Ovary (tissue), 9 donors: Measurements from ENCODE around the gene NUDT7. TPM values are rescaled to one million over a fixed set of nuclear protein-coding genes. Genes with fewer than 3 reads are reported as not detected.

Experiments used
- DNase-seq, 5 donors: peaks; one replicate each; pipeline ENCODE4 v3.0.0-alpha.2; 2019 to 2020
- H3K27ac ChIP-seq, 2 donors: fragments of 200-600 bp; one replicate each; pipeline versions ENCODE4 v1.5.1 to v1.8.0; 2019 to 2022
- H3K27me3 ChIP-seq: fragments of 200-600 bp; one replicate; pipeline ENCODE4 v1.8.0; 2022
- H3K36me3 ChIP-seq: fragments of 200-600 bp; sonication (generic); one replicate; pipeline ENCODE4 v1.5.1; 2019
- H3K4me1 ChIP-seq: one replicate; pipeline ENCODE4 v1.8.1; 2013; ENCODE audit warnings: mild to moderate bottlenecking, moderate library complexity; ENCODE audit not compliant: insufficient read depth
- H3K4me3 ChIP-seq: fragments of 200-600 bp; sonication (generic); one replicate; pipeline ENCODE4 v1.5.1; 2017
- H3K9me3 ChIP-seq, 2 donors: fragments of 200-600 bp in 1 of 2; sonication (generic) in 1 of 2; one replicate each; pipeline versions ENCODE4 v1.5.1 to v1.8.1; 2013 to 2019; ENCODE audit warnings: mild to moderate bottlenecking in 1 of 2, moderate library complexity in 1 of 2
- CTCF ChIP-seq, 3 donors: fragments of 450-650 bp in 2 of 3; fragments of 200-600 bp in 1 of 3; IDR thresholded peaks; one replicate each; pipeline versions ENCODE4 v1.5.1 to v1.8.0; 2016 to 2022; ENCODE audit warnings: antibody characterized with exemption in 3 of 3, mild to moderate bottlenecking in 1 of 3
- EP300 ChIP-seq: sonication (generic); formaldehyde crosslinking; IDR thresholded peaks from one replicate; pipeline ENCODE4 v1.6.1; 2017; ENCODE audit warnings: antibody characterized with exemption
- POLR2A ChIP-seq: fragments of 450-650 bp; IDR thresholded peaks from one replicate; pipeline ENCODE4 v1.6.1; 2017; ENCODE audit warnings: antibody characterized with exemption, mild to moderate bottlenecking, moderate library complexity
- WGBS, 3 donors: extraction: QIAGEN DNeasy Blood & Tissue Kit in 1 of 3; methylation state at CpG; one replicate each; pipeline versions ENCODE4 v1.1.5 to v1.1.7; 2013 to 2017; 5-methylcytosine and 5-hydroxymethylcytosine counted together
- intact Hi-C, 4 donors: fragments of 100-400 bp; cut with DNase I; formaldehyde crosslinking; loops; one replicate each; pipeline versions ENCODE4 v1.11.0 to v1.15.1; 2022 to 2023
- polyA plus RNA-seq, 2 donors: library from polyadenylated mRNA; stranded (reverse); fragments of 200-250 nt in 1 of 2; fragments of 350-450 nt in 1 of 2; fragmentation: Illumina TruSeq in 1 of 2; extraction: RNeasy Lipid Tissue Mini Kit (QIAGEN cat#74804) in 1 of 2; gene quantifications; one replicate each; pipeline ENCODE4 v1.2.3, GENCODE V29; 2013 to 2014
- total RNA-seq, 7 donors: library from RNA; depleted of rRNA in 2 of 7; stranded (reverse); fragments of >200 nt in 2 of 7; fragmentation: NEBNext Ultra II Directional in 3 of 7; extraction: Animal tissue kit (Norgen Biotek cat#: 25700) in 3 of 7; gene quantifications; one replicate each; pipeline versions ENCODE4 v1.1.0 to v1.2.4, GENCODE V29; 2016 to 2023
- donor health status: DM: no; HTN: no; CAD: no; lungs with moderate emphysema.
- donor health status: DM: no; HTN: no; CAD: no.
- donor health status: Bipolar disorder and iron deficiency.
- donor health status: DM: yes; HTN: yes; CAD: no.
- donor health status: DM: no; HTN: no; CAD: no.
- donor health status: DM: yes; HTN: yes; CAD: no.

Gene NUDT7
- total and polyA plus RNA-seq, 9 donors = 4.9 to 12.3 (median 5.8) TPM

DNA sequence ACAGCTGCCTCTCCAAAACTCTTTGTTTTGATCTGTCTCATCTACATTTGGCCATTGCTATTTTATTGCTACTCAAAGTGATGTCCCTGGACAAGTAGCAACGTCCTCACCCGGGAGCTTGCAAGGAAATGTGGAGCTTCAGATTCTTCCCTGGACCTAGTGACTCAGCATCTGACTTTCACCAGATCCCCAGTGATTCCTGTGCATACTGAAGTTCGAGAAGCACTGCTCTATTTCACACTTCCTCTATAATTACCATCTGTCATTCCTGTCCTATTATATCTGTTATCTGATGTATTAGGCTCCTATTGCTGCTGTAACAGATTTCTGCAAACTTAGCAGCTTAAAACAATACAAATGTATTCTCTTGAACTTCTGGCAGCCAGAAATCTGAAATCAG lies 37.5 kb downstream of the NUDT7 start:
- Histone ChIP-seq H3K4me1 (peaks cover 9% of the 10 kb centered on the region), H3K27me3 (no peaks in the 10 kb centered on the region), H3K4me3 (no peak overlapping the region), H3K36me3 (no peaks in the 10 kb centered on the region), H3K9me3 (no peaks in the 10 kb centered on the region), H3K27ac (no peak overlapping the region)
- DNase-seq = no peak
- no peak for TF ChIP-seq EP300
- no peak for TF ChIP-seq CTCF (IDR thresholded peaks at IDR 0.05)
- TF ChIP-seq POLR2A = no peak
- 45 to 58% (median 58%) methylated on average over 3 of the region's 3 CpGs for WGBS, 3 donors
- intact Hi-C loops = loop anchor here in 1 of 4 donors (10.0 kb wide), 1 partner anchor 1215 kb away; no protein-coding TSS in a partner anchor

- H3K36me3 ChIP-seq = no peaks in the 10 kb centered on the region
- intact Hi-C loops = loop anchor here in 1 of 4 donors (10.0 kb wide), 1 partner anchor 1214 kb away; no protein-coding TSS in a partner anchor
- H3K27ac ChIP-seq = no peak overlapping the region
- WGBS, 3 donors = 40 to 72% (median 51%) methylated on average over 1 of the region's 1 CpG
- TF ChIP-seq POLR2A = no peak
- no peaks in the 10 kb centered on the region for H3K27me3 ChIP-seq
- peaks cover 9% of the 10 kb centered on the region for H3K4me1 ChIP-seq
- no peaks in the 10 kb centered on the region for H3K9me3 ChIP-seq
- DNase-seq = no peak
- H3K4me3 ChIP-seq = no peak overlapping the region
These were observed 38.5 kb downstream of the NUDT7 start for GRCh38 chr16:77760800-77761199.

DNA sequence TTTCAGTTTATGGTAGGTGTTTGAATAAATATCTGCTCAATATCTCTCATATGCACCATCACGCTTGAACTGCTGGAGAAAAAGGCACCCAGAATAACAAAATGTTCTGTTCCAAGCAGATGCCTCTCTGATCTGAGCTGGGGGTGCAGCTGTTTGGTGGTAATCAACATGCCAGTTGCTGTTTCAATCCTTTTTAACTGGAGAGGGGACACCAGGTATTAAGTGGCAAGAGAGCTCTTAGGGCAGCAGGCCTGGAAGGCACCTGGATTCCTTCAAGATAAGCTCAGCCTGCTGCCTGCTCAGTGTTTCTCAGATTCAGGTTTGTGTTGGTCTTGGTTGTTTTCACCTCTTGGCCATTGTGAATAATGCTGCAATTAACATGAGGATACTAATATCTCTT lies 38.9 kb downstream of the NUDT7 start:
- Histone ChIP-seq H3K4me1 (peaks cover 9% of the 10 kb centered on the region), H3K27me3 (no peaks in the 10 kb centered on the region), H3K36me3 (no peaks in the 10 kb centered on the region), H3K27ac (no peak overlapping the region), H3K4me3 (no peak overlapping the region), H3K9me3 (no peaks in the 10 kb centered on the region)
- DNase-seq = no peak
- WGBS, 3 donors = 45 to 48% (median 46%) methylated on average over 1 of the region's 1 CpG
- TF ChIP-seq CTCF (IDR thresholded peaks at IDR 0.05) (no peak), EP300 (no peak), POLR2A (no peak)
- intact Hi-C loops = loop anchor here in 1 of 4 donors (10.0 kb wide), 1 partner anchor 1214 kb away; no protein-coding TSS in a partner anchor

- intact Hi-C loops = loop anchor here in 1 of 4 donors (10.0 kb wide), 1 partner anchor 1213 kb away; no protein-coding TSS in a partner anchor
- no peaks in the 10 kb centered on the region for H3K9me3 ChIP-seq
- no peak overlapping the region for H3K27ac ChIP-seq
- WGBS, 3 donors = 7 to 17% (median 9%) methylated on average over 2 of the region's 2 CpGs
- no peaks in the 10 kb centered on the region for H3K36me3 ChIP-seq
- H3K27me3 ChIP-seq = no peaks in the 10 kb centered on the region
- DNase-seq = no peak
- peaks cover 9% of the 10 kb centered on the region for H3K4me1 ChIP-seq
- no peak overlapping the region for H3K4me3 ChIP-seq
- TF ChIP-seq EP300 (no peak), POLR2A (no peak), CTCF (IDR thresholded peaks at IDR 0.05) (no peak)
These were observed 39.9 kb downstream of the NUDT7 start for GRCh38 chr16:77762262-77762661.

GRCh38 chr16:77763994-77764393 lies 41.7 kb downstream of the NUDT7 start:
- intact Hi-C loops = loop anchor here in 1 of 4 donors (10.0 kb wide), 1 partner anchor 1211 kb away; no protein-coding TSS in a partner anchor

More at GRCh38 chr16:77763994-77764393, 41.7 kb downstream of the NUDT7 start:
- Histone ChIP-seq H3K4me1 (peaks cover 9% of the 10 kb centered on the region), H3K27me3 (no peaks in the 10 kb centered on the region), H3K36me3 (no peaks in the 10 kb centered on the region), H3K4me3 (no peak overlapping the region), H3K27ac (no peak overlapping the region), H3K9me3 (no peaks in the 10 kb centered on the region)
- 91 to 93% (median 93%) methylated on average over 1 of the region's 1 CpG for WGBS, 3 donors
- TF ChIP-seq CTCF (IDR thresholded peaks at IDR 0.05) (no peak), EP300 (no peak), POLR2A (no peak)
- no peak for DNase-seq
